Naive thymus-derived CD4-positive, alpha-beta T cell (primary cell): Measurements from ENCODE around the gene KDM8. TPM values are rescaled to one million over a fixed set of nuclear protein-coding genes. Genes with fewer than 3 reads are reported as not detected.
"Not testable (repeated sequence)": the region's sequence is repeated elsewhere in the genome, so short reads cannot be mapped to it uniquely, and the experiment has no call there.

Source experiments
- ATAC-seq: fragments of 150-1000 bp; cut with Tn5 transposase; 2 replicates; pipeline ENCODE4 v1.10.0; 2021; ENCODE audit warnings: mild to moderate bottlenecking, moderate library complexity
- CTCF ChIA-PET: fragments of 350-600 bp; sonication (Branson Sonifier 250); formaldehyde crosslinking; loops from one replicate; lab custom pipeline; 2021; ENCODE audit warnings: antibody characterized with exemption; lab: Charles Lee
- POLR2A ChIA-PET: fragments of 350-600 bp; sonication (Branson Sonifier 250); formaldehyde crosslinking; loops from one replicate; lab custom pipeline; 2021; ENCODE audit warnings: antibody characterized with exemption, inconsistent platforms; lab: Charles Lee
- DNase-seq, 9 donors: peaks; one replicate each; pipeline versions ENCODE4 v3.0.0 to v3.0.0-alpha.2; 2020 to 2022; ENCODE audit warnings: mixed read lengths in 1 of 9
- H3K27ac ChIP-seq: one replicate; pipeline ENCODE4 v1.7.0; 2013; ENCODE audit warnings: mild to moderate bottlenecking, low read depth, low read length, moderate library complexity
- H3K27me3 ChIP-seq, 2 donors: one replicate each; pipeline ENCODE4 v1.7.0; 2013; ENCODE audit warnings: low read length in 2 of 2, mild to moderate bottlenecking in 2 of 2, moderate library complexity in 2 of 2; ENCODE audit not compliant: control insufficient read depth in 2 of 2, insufficient read depth in 2 of 2
- H3K36me3 ChIP-seq, 3 experiments: 1 replicate in 2 of 3; 2 replicates in 1 of 3; pipeline ENCODE4 v1.7.0; 2013; ENCODE audit warnings: low read length in 3 of 3, mild to moderate bottlenecking in 3 of 3, moderate library complexity in 1 of 3; ENCODE audit not compliant: insufficient read depth in 3 of 3, control insufficient read depth in 2 of 3
- H3K4me1 ChIP-seq, 2 donors: one replicate each; pipeline ENCODE4 v1.7.0; 2013; ENCODE audit warnings: low read length in 2 of 2, mild to moderate bottlenecking in 2 of 2, moderate library complexity in 1 of 2; ENCODE audit not compliant: control insufficient read depth in 2 of 2, insufficient read depth in 2 of 2
- H3K4me3 ChIP-seq: 2 replicates; pipeline ENCODE4 v1.7.0; 2013; ENCODE audit warnings: mild to moderate bottlenecking, low read length
- H3K9me3 ChIP-seq, 3 experiments: 1 replicate in 2 of 3; 2 replicates in 1 of 3; pipeline ENCODE4 v1.7.0; 2013; ENCODE audit warnings: low read length in 3 of 3; ENCODE audit not compliant: control insufficient read depth in 2 of 3
- H3K27ac Mint-ChIP-seq, 9 donors: one replicate each; pipeline ENCODE4 v1.8.0; 2020 to 2022; ENCODE audit warnings: mixed read lengths in 9 of 9, mild to moderate bottlenecking in 8 of 9, moderate library complexity in 5 of 9, inconsistent platforms in 2 of 9
- H3K27me3 Mint-ChIP-seq, 5 donors: one replicate each; pipeline ENCODE4 v1.8.0; 2021 to 2022; ENCODE audit warnings: mixed read lengths in 5 of 5, mild to moderate bottlenecking in 1 of 5
- H3K36me3 Mint-ChIP-seq, 5 donors: one replicate each; pipeline ENCODE4 v1.8.0; 2020 to 2022; ENCODE audit warnings: mixed read lengths in 5 of 5, mild to moderate bottlenecking in 3 of 5, inconsistent platforms in 1 of 5
- H3K4me1 Mint-ChIP-seq, 7 donors: one replicate each; pipeline ENCODE4 v1.8.0; 2020 to 2022; ENCODE audit warnings: mixed read lengths in 7 of 7, mild to moderate bottlenecking in 3 of 7, inconsistent platforms in 1 of 7
- H3K4me3 Mint-ChIP-seq, 10 donors: one replicate each; pipeline ENCODE4 v1.8.0; 2020 to 2022; ENCODE audit warnings: mild to moderate bottlenecking in 10 of 10, mixed read lengths in 10 of 10, moderate library complexity in 6 of 10, inconsistent platforms in 2 of 10
- H3K9me3 Mint-ChIP-seq, 11 donors: one replicate each; pipeline ENCODE4 v1.8.0; 2020 to 2022; ENCODE audit warnings: mixed read lengths in 11 of 11, mild to moderate bottlenecking in 4 of 11, inconsistent platforms in 1 of 11, moderate library complexity in 1 of 11
- intact Hi-C, 2 donors: fragments of 100-400 bp; cut with micrococcal nuclease; formaldehyde crosslinking; loops; one replicate each; pipeline ENCODE4 v1.15.1; 2023
- polyA plus RNA-seq, 2 donors: library from polyadenylated mRNA; unstranded; fragments of 300-500 nt; fragmentation: Illumina TruSeq; gene quantifications; one replicate each; pipeline ENCODE4 v1.2.3, GENCODE V29; 2021
- total RNA-seq, 6 experiments: library from RNA in 5 of 6; stranded (reverse) in 5 of 6; gene quantifications; 1 replicate in 5 of 6; 2 replicates in 1 of 6; pipeline ENCODE4 v1.2.3 and lab custom pipeline; 2021 to 2026

KDM8 gene
- total and polyA plus RNA-seq, 7 experiments from 2014 or later = 10.0 to 34.4 (median 18.5) TPM

DNA sequence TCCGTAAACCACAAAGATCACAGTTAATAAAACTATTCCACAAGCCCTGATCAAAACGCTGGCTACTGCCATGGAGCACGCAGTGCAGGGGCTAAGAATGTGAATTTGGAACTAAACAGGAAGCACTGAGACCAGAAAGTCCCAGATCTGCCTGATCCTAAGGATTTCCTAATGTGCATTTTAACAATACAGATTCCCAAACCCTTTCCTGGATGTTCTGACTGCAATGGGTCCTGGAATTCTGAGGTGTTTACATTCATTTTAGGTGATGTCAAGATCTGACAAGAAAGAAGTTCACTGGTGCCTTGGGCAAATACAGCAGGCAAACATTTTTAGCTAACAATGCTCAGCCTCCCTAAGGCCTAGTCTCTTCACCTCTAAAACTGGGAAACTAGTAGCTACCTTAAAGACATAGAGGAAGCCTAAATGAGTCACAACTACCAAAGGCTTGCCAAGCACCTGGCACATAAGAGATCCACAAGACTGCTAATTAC lies 55.0 kb downstream of the KDM8 start:
- Histone ChIP-seq H3K4me1 (peaks cover 4 to 21% of the 10 kb centered on the region in 2 donors), H3K4me3 (no peak overlapping the region), H3K36me3 (peaks cover 0 to 14% (median 3%) of the 10 kb centered on the region in 3 experiments), H3K27ac (no peak overlapping the region), H3K27me3 (no peaks in the 10 kb centered on the region), H3K9me3 (no peaks in the 10 kb centered on the region)
- H3K27ac Mint-ChIP-seq = peak overlapping the region in 6 of 9 donors; percentile 13 to 70 (median 44)
- H3K9me3 Mint-ChIP-seq = peaks cover 0 to 3% (median 0%) of the 10 kb centered on the region in 11 donors
- H3K4me3 Mint-ChIP-seq = no peak overlapping the region
- no peaks in the 10 kb centered on the region for H3K27me3 Mint-ChIP-seq
- intact Hi-C loops = no loop called here
- CTCF ChIA-PET = no interaction called here
- H3K4me1 Mint-ChIP-seq = peaks cover 50 to 89% (median 86%) of the 10 kb centered on the region in 7 donors
- ATAC-seq (no peak), DNase-seq (no peak)
- POLR2A ChIA-PET = interaction anchor here (12.1 kb wide), 1 partner anchor 21 kb away, joined by 142 read pairs; no protein-coding TSS in a partner anchor
- H3K36me3 Mint-ChIP-seq = peaks cover 23 to 59% (median 43%) of the 10 kb centered on the region in 5 donors

DNA sequence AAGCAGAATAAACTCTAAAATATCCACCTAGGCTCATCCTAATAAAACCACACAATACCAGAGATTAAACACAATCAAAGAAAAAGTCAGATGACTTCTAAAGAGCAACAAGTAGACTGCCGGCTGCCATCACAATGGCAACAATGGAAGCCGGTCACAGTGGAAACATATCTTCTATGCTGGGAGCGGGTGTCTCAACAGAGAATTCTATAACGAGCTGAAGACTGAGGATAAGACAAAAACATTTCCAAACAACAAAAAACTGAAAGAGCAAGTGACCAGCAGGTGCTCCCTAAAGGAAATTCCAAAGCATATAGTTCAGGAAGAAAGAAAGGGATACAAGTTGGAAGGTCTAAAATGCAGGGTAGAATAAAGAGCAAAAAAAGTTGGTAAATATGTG lies 56.4 kb downstream of the KDM8 start:
- H3K27ac Mint-ChIP-seq = peak overlapping the region in 5 of 9 donors; percentile 5 to 79 (median 25)
- no peak for DNase-seq

DNA sequence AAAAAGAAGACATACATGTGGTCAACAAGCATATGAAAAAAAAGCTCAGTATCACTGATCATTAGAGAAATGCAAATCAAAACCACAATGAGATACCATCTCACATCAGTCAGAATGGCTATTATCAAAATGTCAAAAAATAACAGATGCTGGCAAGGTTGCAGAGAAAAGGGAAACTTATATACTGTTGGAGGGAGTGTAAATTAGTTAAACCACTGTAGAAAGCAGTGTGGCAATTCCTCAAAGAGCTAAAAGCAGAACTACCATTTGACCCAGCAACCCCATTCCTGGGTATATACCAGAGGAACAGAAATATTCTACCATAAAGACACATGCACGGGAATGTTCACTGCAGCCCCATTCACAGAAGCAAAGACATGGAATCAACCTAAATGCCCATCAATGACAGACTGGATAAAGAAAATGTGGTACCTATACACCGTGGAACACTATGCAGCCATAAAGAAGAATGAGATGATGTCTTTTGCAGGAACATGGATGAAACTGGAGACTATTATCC lies 59.6 kb downstream of the KDM8 start:
- intact Hi-C loops, H3K36me3 ChIP-seq, H3K9me3 ChIP-seq, DNase-seq, H3K4me3 ChIP-seq, H3K9me3 Mint-ChIP-seq, ATAC-seq, CTCF ChIA-PET, H3K27me3 ChIP-seq, H3K27me3 Mint-ChIP-seq, H3K27ac ChIP-seq: not testable (repeated sequence)
- Mint-ChIP-seq H3K4me3 (peak overlapping the region in 2 of 10 donors; percentile 25 to 30), H3K4me1 (peaks cover 40 to 88% (median 81%) of the 10 kb centered on the region in 7 donors), H3K27ac (peak overlapping the region in 2 of 9 donors; percentile 0 to 38), H3K36me3 (peaks cover 8 to 54% (median 22%) of the 10 kb centered on the region in 5 donors)
- H3K4me1 ChIP-seq = peaks cover 4 to 19% of the 10 kb centered on the region in 2 donors
- POLR2A ChIA-PET = interaction anchor here (0.8 to 3.4 kb wide), 6 partner anchors 8 to 32 kb away, joined by 3 to 13 read pairs (median 5); no protein-coding TSS in a partner anchor

More for the DNA sequence above, 56.4 kb downstream of the KDM8 start:
- Histone ChIP-seq H3K4me3 (no peak overlapping the region), H3K27ac (no peak overlapping the region), H3K4me1 (peaks cover 0 to 7% of the 10 kb centered on the region in 2 donors), H3K9me3 (no peaks in the 10 kb centered on the region), H3K27me3 (no peaks in the 10 kb centered on the region), H3K36me3 (peaks cover 0 to 14% (median 3%) of the 10 kb centered on the region in 3 experiments)
- POLR2A ChIA-PET = interaction anchor here (0.8 to 1.4 kb wide), 6 partner anchors 9 to 25 kb away, joined by 3 to 5 read pairs (median 3); partner anchors contain the start of gene NSMCE1
- CTCF ChIA-PET = interaction anchor here (0.7 to 0.8 kb wide), 2 partner anchors 121 to 141 kb away, joined by 3 read pairs; no protein-coding TSS in a partner anchor
- ATAC-seq = no peak
- Mint-ChIP-seq H3K4me3 (no peak overlapping the region), H3K9me3 (peaks cover 0 to 4% (median 0%) of the 10 kb centered on the region in 11 donors), H3K4me1 (peaks cover 41 to 87% (median 84%) of the 10 kb centered on the region in 7 donors), H3K36me3 (peaks cover 23 to 61% (median 38%) of the 10 kb centered on the region in 5 donors), H3K27me3 (no peaks in the 10 kb centered on the region)
- intact Hi-C loops = no loop called here

DNA sequence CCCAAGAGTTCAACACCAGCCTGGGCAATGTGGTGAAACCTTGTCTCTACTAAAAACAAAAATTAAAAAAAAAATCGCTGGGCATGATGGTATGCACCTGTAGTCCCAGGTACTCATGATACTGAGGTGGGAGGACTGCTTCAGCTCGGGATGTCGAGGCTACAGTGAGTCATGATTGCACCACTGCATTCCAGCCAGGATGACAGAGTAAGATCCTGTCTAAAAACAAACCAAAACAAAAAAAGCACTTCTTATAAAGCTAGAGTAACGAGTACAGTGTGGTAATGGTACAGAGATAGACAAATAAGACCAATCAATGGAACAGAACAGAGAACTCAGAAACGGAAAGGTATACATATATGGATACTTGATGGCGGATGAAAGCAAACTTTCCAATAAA lies 60.8 kb downstream of the KDM8 start:
- ChIA-PET CTCF (interaction anchor here (0.7 kb wide), 1 partner anchor 14 kb away, joined by 7 read pairs; no protein-coding TSS in a partner anchor), POLR2A (interaction anchor here (0.9 to 3.4 kb wide), 4 partner anchors 8 to 34 kb away, joined by 3 to 13 read pairs (median 6); no protein-coding TSS in a partner anchor)
- peak overlapping the region in 6 of 9 donors; percentile 8 to 69 (median 48) for H3K27ac Mint-ChIP-seq
- DNase-seq (no peak), ATAC-seq (no peak)
- peaks cover 0 to 6% (median 0%) of the 10 kb centered on the region in 3 experiments for H3K36me3 ChIP-seq
- H3K9me3 Mint-ChIP-seq = peaks cover 0 to 4% (median 0%) of the 10 kb centered on the region in 11 donors
- no peaks in the 10 kb centered on the region for H3K9me3 ChIP-seq
- H3K27me3 Mint-ChIP-seq = no peaks in the 10 kb centered on the region
- H3K4me1 ChIP-seq = peaks cover 10 to 17% of the 10 kb centered on the region in 2 donors
- H3K4me3 Mint-ChIP-seq = peak overlapping the region in 2 of 10 donors; percentile 4 to 59
- intact Hi-C loops = no loop called here
- peaks cover 8 to 53% (median 20%) of the 10 kb centered on the region in 5 donors for H3K36me3 Mint-ChIP-seq
- H3K27ac ChIP-seq = no peak overlapping the region
- H3K4me1 Mint-ChIP-seq = peaks cover 39 to 89% (median 74%) of the 10 kb centered on the region in 7 donors
- no peak overlapping the region for H3K4me3 ChIP-seq
- H3K27me3 ChIP-seq = no peaks in the 10 kb centered on the region

DNA sequence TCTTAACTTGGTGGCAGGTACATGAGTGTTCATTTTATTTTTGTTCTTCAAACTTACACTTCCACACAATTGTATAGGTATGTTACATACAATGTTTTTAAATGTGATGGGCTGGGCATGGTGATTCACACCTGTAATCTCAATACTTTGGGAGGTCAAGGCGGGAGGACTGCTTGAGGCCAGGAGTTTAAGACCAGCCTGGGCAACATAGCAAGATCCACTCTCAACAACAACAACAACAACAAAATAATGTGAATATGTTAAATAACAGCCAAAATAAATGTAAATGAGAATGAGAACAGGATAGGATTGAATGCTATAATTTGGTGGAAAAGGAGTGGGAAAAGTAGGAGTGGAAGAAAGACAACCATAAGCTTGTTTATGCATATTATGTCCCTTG lies 62.7 kb downstream of the KDM8 start:
- DNase-seq = no peak
- H3K9me3 Mint-ChIP-seq = peaks cover 0 to 4% (median 0%) of the 10 kb centered on the region in 11 donors
- Histone ChIP-seq H3K4me1 (peaks cover 15 to 19% of the 10 kb centered on the region in 2 donors), H3K9me3 (no peaks in the 10 kb centered on the region), H3K36me3 (peaks cover 0 to 6% (median 0%) of the 10 kb centered on the region in 3 experiments), H3K27ac (no peak overlapping the region), H3K4me3 (no peak overlapping the region), H3K27me3 (no peaks in the 10 kb centered on the region)
- H3K27me3 Mint-ChIP-seq = no peaks in the 10 kb centered on the region
- peak overlapping the region in 6 of 10 donors; percentile 2 to 22 (median 8) for H3K4me3 Mint-ChIP-seq
- POLR2A ChIA-PET = interaction anchor here (0.9 to 3.4 kb wide), 3 partner anchors 9 to 62 kb away, joined by 3 to 13 read pairs (median 4); no protein-coding TSS in a partner anchor
- ATAC-seq = no peak
- CTCF ChIA-PET = interaction anchor here (1.0 kb wide), 1 partner anchor 31 kb away, joined by 3 read pairs; no protein-coding TSS in a partner anchor
- peaks cover 41 to 96% (median 79%) of the 10 kb centered on the region in 7 donors for H3K4me1 Mint-ChIP-seq
- intact Hi-C loops = no loop called here
- peaks cover 5 to 45% (median 13%) of the 10 kb centered on the region in 5 donors for H3K36me3 Mint-ChIP-seq
- H3K27ac Mint-ChIP-seq = peak overlapping the region in 7 of 9 donors; percentile 5 to 75 (median 46)

DNA sequence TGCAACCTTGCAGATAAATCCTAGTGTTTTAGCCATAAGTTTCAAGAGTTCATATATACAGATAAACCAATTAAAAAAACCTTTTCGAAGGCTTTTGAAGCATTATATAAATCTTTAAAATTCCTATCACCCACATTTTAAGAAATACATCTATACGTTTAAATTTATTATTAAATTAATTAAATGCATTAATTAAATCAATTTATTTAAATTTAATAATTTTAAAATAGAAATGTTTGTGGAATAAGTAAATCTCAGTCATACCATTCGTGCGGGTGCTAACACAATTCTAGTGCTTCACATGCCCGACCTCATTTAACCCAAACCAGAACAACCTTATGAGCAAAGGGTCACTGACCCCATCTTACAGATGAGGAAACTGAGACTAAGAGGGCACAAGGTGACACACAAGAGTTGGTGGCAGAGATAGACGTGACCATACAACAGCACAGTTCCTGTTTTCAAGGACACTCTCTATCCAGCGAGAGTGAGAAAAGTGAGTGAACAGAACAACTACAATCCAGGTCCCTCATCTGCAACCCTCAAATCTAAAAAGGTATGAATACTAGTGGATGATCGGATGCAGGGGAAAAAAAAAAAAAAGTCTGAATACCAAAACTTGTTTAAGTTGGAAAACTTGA lies 63.8 kb downstream of the KDM8 start:
- Mint-ChIP-seq H3K27me3 (no peaks in the 10 kb centered on the region), H3K4me1 (peaks cover 43 to 98% (median 76%) of the 10 kb centered on the region in 7 donors), H3K36me3 (peaks cover 5 to 46% (median 13%) of the 10 kb centered on the region in 5 donors), H3K9me3 (peaks cover 0 to 4% (median 0%) of the 10 kb centered on the region in 11 donors), H3K4me3 (peak overlapping the region; percentile 92 to 99 (median 96)), H3K27ac (peak overlapping the region; percentile 62 to 99 (median 97))
- peak in 1 of 9 donors; percentile 7 for DNase-seq
- POLR2A ChIA-PET = interaction anchor here (0.7 to 4.1 kb wide), 3 partner anchors 24 to 30 kb away, joined by 4 to 21 read pairs (median 6); no protein-coding TSS in a partner anchor
- CTCF ChIA-PET = interaction anchor here (0.7 to 1.8 kb wide), 2 partner anchors 30 to 32 kb away, joined by 3 to 6 read pairs; no protein-coding TSS in a partner anchor
- no peaks in the 10 kb centered on the region for H3K27me3 ChIP-seq
- H3K36me3 ChIP-seq = peaks cover 0 to 6% (median 0%) of the 10 kb centered on the region in 3 experiments
- H3K4me3 ChIP-seq = no peak overlapping the region
- ATAC-seq = no peak
- no peaks in the 10 kb centered on the region for H3K9me3 ChIP-seq
- no peak overlapping the region for H3K27ac ChIP-seq
- peaks cover 15 to 25% of the 10 kb centered on the region in 2 donors for H3K4me1 ChIP-seq
- intact Hi-C loops = no loop called here
